GM21526 (cell line): Measurements from ENCODE around the gene ANKS1B.

Experiments
- ATAC-seq: cut with Tn5 transposase; IDR thresholded peaks from one replicate; pipeline ENCODE4 v1.9.1; 2021; ENCODE audit warnings: moderate library complexity; ENCODE audit not compliant: unreplicated experiment, low FRiP score

ANKS1B gene

GRCh38 chr12:98725476-98726247 is 1259.1 kb downstream of the ANKS1B start:
- ATAC-seq, result peak; percentile 90

- no peak for ATAC-seq
These were observed 1260.2 kb downstream of the ANKS1B start for GRCh38 chr12:98724384-98725155.

- ATAC-seq, result no peak
These were observed 1263.5 kb downstream of the ANKS1B start for GRCh38 chr12:98721204-98721702.

GRCh38 chr12:98719515-98720504 is 1264.9 kb downstream of the ANKS1B start:
- ATAC-seq, result no peak

- ATAC-seq, result no peak
These were observed 1270.3 kb downstream of the ANKS1B start for GRCh38 chr12:98714426-98714825.

GRCh38 chr12:98709022-98709421 is 1275.7 kb downstream of the ANKS1B start:
- ATAC-seq, result no peak

GRCh38 chr12:98701166-98701565 is 1283.6 kb downstream of the ANKS1B start:
- ATAC-seq, result no peak

GRCh38 chr12:98699586-98699985 is 1285.2 kb downstream of the ANKS1B start:
- ATAC-seq, result no peak

- ATAC-seq, result peak; percentile 96
These were observed 1285.9 kb downstream of the ANKS1B start for GRCh38 chr12:98698603-98699463.

- no peak for ATAC-seq
These were observed 1287.5 kb downstream of the ANKS1B start for GRCh38 chr12:98697209-98697608.

GRCh38 chr12:98696036-98696646 is 1288.6 kb downstream of the ANKS1B start:
- ATAC-seq, result no peak

- ATAC-seq, result no peak
These were observed 1293.4 kb downstream of the ANKS1B start for GRCh38 chr12:98691351-98691750.

GRCh38 chr12:98686603-98687002 is 1298.1 kb downstream of the ANKS1B start:
- ATAC-seq, result no peak
